GM12873 (cell line): ENCODE measurements around the gene ELMOD2.

Experiments
- TF ChIP-seq, protein P1 (sequence below): IDR thresholded peaks from 2 replicates; pipeline ENCODE4 v1.5.1; 2012; ENCODE audit warnings: low read depth, mild to moderate bottlenecking, moderate library complexity, low read length, control low read depth; ENCODE audit not compliant: insufficient read depth; ENCODE audit errors: missing control alignments

The ELMOD2 gene

DNA sequence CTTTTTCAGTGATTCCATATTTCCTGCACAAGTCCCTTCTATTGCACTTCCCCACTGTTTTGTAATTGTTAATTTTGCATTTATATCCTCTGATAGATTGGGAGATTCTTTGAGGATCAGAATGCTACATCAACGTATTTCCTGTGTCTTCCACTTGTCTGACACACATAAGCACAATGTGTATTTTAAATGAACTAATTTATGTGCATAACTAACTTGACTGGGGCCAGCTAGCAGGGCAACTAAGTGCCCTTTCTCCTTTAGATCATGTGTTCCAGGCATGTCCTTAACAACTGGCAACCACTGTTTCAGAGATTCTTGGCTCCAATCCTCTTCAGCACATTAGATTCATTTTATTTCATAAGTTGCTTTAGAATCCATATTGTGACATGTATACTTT is 60.5 kb downstream of the ELMOD2 start:
- TF ChIP-seq, protein P1, sequence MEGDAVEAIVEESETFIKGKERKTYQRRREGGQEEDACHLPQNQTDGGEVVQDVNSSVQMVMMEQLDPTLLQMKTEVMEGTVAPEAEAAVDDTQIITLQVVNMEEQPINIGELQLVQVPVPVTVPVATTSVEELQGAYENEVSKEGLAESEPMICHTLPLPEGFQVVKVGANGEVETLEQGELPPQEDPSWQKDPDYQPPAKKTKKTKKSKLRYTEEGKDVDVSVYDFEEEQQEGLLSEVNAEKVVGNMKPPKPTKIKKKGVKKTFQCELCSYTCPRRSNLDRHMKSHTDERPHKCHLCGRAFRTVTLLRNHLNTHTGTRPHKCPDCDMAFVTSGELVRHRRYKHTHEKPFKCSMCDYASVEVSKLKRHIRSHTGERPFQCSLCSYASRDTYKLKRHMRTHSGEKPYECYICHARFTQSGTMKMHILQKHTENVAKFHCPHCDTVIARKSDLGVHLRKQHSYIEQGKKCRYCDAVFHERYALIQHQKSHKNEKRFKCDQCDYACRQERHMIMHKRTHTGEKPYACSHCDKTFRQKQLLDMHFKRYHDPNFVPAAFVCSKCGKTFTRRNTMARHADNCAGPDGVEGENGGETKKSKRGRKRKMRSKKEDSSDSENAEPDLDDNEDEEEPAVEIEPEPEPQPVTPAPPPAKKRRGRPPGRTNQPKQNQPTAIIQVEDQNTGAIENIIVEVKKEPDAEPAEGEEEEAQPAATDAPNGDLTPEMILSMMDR, result no peak

DNA sequence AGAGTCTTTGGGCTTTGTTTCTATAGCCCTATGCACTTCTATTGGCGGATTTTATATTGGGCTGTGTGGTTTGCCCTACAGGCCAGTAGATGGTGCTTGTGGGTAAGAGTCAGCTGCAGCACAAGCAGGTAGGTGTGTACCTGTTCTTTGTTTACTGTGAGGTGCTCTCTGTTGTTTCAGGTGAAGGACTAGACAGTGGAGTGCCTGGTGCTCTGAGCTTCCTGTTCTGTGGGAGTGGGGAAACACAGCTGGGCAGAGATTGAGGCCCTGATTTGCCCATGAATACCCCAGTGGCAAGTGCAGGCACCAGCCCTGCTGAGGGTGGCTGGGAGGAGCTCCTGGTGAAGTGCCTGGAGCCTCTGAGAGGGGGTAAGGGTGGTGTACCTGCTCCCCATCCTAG is 71.1 kb downstream of the ELMOD2 start:
- TF ChIP-seq, protein P1, result peak; percentile 72

DNA sequence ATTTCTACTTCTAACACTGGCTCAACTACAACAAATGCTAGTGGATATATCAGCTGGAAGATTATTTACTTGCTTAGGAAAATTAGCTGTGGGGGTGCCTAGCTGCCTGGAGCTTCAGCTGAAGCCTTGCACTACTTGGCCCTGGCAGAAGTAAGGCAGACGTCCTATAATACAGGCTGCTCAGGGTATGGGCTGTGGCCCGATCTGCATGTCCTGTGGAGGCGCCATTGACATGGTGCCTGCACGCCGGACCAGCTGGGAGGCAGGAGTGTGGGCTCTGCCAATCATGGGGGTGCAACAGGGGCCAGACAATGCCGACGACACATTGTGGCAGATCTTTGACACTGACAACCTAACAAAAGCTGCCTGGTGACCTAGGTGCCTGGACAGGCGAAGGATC is 76.4 kb downstream of the ELMOD2 start:
- TF ChIP-seq, protein P1, result no peak

DNA sequence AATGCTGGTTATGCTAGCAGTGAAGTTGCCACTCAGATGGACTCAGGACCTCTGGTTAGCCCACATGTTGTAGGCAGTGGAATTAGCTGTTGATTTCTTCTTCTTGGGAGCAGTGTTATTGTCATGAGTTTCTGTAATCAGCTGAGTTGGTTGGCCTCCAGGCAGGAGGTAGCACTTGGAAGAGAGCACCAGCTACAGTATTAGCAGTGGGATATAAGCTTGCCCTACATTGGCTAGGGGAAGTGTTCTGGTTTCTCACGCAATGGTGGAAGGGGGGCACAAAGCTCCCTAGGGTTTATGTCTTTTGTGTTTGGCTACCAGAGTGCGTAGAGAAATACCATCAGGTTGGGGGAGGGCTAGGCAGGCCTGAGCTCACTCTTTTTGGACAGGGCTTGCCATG is 78.7 kb downstream of the ELMOD2 start:
- TF ChIP-seq, protein P1, result no peak

DNA sequence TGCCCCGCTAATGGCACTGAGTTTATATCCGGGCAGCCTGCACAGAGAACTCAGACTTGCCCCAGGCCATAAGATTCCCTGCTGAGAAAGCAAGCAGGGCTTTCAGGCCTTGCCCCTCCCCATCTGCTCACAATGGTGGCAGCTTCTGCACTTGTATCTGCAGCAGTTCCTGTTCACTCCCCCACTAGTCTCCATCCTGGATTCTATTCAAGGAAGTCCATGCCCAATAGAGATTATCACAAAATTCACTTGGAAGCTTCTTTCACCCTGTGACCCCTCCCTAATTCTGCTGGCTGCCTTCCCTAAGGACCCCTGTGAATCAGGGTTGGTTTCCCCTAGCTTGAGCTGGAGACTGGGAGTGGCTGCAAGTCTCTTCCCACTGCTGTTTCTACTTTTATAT is 79.3 kb downstream of the ELMOD2 start:
- TF ChIP-seq, protein P1, result no peak
